Hepatocyte (in vitro differentiated cells): ENCODE data around the gene PKLR. TPM values are rescaled to one million over a fixed set of nuclear protein-coding genes. Genes with fewer than 3 reads are reported as not detected.

Source experiments
- DNase-seq: peaks from one replicate; pipeline ENCODE4 v3.0.0-alpha.2; 2016; ENCODE audit warnings: low spot score
- H2AFZ ChIP-seq: fragments of 200-600 bp; sonication (generic); 2 replicates; pipeline ENCODE4 v1.6.0; 2016; ENCODE audit warnings: antibody characterized with exemption, mild to moderate bottlenecking
- H3K27ac ChIP-seq: fragments of 200-600 bp; sonication (generic); 2 replicates; pipeline ENCODE4 v1.5.1; 2016; ENCODE audit warnings: mild to moderate bottlenecking
- H3K27me3 ChIP-seq: fragments of 200-600 bp; sonication (generic); 2 replicates; pipeline ENCODE4 v1.6.1; 2016
- H3K36me3 ChIP-seq: fragments of 200-600 bp; sonication (generic); replicated peaks from 2 replicates; pipeline ENCODE4 v1.5.1; 2016; ENCODE audit warnings: low read depth; ENCODE audit not compliant: insufficient read depth
- H3K4me1 ChIP-seq: fragments of 200-600 bp; sonication (generic); 2 replicates; pipeline ENCODE4 v1.5.1; 2016; ENCODE audit warnings: mild to moderate bottlenecking, moderate library complexity; ENCODE audit not compliant: insufficient read depth
- H3K4me2 ChIP-seq: fragments of 200-600 bp; sonication (generic); 2 replicates; pipeline ENCODE4 v1.6.0; 2016
- H3K4me3 ChIP-seq: fragments of 200-600 bp; sonication (generic); 2 replicates; pipeline ENCODE4 v1.5.1; 2016; ENCODE audit warnings: mild to moderate bottlenecking
- H3K79me2 ChIP-seq: fragments of 200-600 bp; sonication (generic); 2 replicates; pipeline ENCODE4 v1.6.0; 2017; ENCODE audit warnings: mild to moderate bottlenecking
- H3K9me2 ChIP-seq: fragments of 200-600 bp; sonication (generic); replicated peaks from 2 replicates; pipeline ENCODE4 v1.6.0; 2017; ENCODE audit warnings: mild to moderate bottlenecking; ENCODE audit not compliant: insufficient read depth
- H3K9me3 ChIP-seq: fragments of 200-600 bp; sonication (generic); 2 replicates; pipeline ENCODE4 v1.5.1; 2016; ENCODE audit warnings: low read depth, mild to moderate bottlenecking
- H4K20me1 ChIP-seq: fragments of 200-600 bp; sonication (generic); 2 replicates; pipeline ENCODE4 v1.6.0; 2016; ENCODE audit warnings: mild to moderate bottlenecking; ENCODE audit not compliant: insufficient read depth, poor library complexity, severe bottlenecking
- EZH2 ChIP-seq: fragments of 200-600 bp; sonication (generic); IDR thresholded peaks from 2 replicates; pipeline ENCODE4 v1.6.1; 2016; ENCODE audit warnings: antibody characterized with exemption, mild to moderate bottlenecking, borderline replicate concordance
- EZH2phosphoT487 ChIP-seq: fragments of 200-600 bp; sonication (generic); IDR thresholded peaks from one replicate; pipeline ENCODE4 v1.6.1; 2018; ENCODE audit warnings: antibody characterized with exemption, mild to moderate bottlenecking, low read depth, moderate library complexity; ENCODE audit not compliant: unreplicated experiment, severe bottlenecking
- WGBS: methylation state at CpG from one replicate; pipeline ENCODE4 v1.1.6; 2016; ENCODE audit warnings: low lambda C conversion rate; ENCODE audit errors: missing lambda C conversion rate; 5-methylcytosine and 5-hydroxymethylcytosine counted together
- polyA plus RNA-seq: library from polyadenylated mRNA; unstranded; fragments of >200 nt; fragmentation: Nextera tagmentation; extraction: Ambion mirVana; gene quantifications from 2 replicates; pipeline ENCODE4 v1.2.1, GENCODE V29; 2016
- total RNA-seq: library from RNA; depleted of rRNA; stranded (reverse); fragments of >200 nt; gene quantifications from 2 replicates; pipeline ENCODE4 v1.2.3, GENCODE V29; 2014
- TF ChIP-seq, protein P1 (sequence below): fragments of 200-600 bp; sonication (generic); IDR thresholded peaks from 2 replicates; pipeline ENCODE4 v1.5.1; 2016; ENCODE audit warnings: antibody characterized with exemption, mild to moderate bottlenecking; ENCODE audit not compliant: poor library complexity

The PKLR gene
- total RNA-seq, result 12.8 and 13.3 TPM in 2 replicates
- 4.7 and 10.9 TPM in 2 replicates for polyA plus RNA-seq

DNA sequence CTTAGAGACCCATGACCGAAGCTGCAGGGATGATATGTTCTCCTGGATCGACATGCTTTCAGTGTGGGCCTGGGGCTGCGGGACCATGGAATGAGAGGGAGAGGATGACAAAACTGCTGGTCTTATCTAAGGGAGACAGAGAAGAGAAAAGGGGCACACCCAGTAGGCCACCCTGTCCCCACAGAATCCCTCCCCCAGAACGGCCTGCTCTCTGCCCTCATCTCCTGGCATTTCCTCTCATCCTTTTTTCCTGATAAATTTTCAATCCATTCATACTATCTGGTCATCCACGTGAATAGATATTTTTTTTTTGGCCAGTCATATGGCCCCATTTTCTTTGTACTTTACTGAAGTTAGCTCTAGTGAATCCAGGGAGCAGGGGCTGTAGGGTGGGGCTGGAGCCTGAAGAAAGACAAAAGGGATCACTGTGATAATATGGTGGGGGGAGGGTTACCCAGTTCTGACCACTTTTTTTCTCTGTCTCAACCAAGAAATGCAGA is at the start of gene PKLR:
TSS of gene PKLR (minus strand) at position 97 of the 500 bp plus-strand sequence. CDS start at position 54, 43 bp downstream.
- H3K4me3 ChIP-seq, result no peak within 1 kb of the TSS
- H3K79me2 ChIP-seq, result no peaks in the 10 kb centered on the region
- no peaks in the 10 kb centered on the region for H3K9me2 ChIP-seq
- H4K20me1 ChIP-seq, result no peaks in the 10 kb centered on the region
- TF ChIP-seq EZH2 (no peak), EZH2phosphoT487 (no peak)
- TF ChIP-seq, protein P1, sequence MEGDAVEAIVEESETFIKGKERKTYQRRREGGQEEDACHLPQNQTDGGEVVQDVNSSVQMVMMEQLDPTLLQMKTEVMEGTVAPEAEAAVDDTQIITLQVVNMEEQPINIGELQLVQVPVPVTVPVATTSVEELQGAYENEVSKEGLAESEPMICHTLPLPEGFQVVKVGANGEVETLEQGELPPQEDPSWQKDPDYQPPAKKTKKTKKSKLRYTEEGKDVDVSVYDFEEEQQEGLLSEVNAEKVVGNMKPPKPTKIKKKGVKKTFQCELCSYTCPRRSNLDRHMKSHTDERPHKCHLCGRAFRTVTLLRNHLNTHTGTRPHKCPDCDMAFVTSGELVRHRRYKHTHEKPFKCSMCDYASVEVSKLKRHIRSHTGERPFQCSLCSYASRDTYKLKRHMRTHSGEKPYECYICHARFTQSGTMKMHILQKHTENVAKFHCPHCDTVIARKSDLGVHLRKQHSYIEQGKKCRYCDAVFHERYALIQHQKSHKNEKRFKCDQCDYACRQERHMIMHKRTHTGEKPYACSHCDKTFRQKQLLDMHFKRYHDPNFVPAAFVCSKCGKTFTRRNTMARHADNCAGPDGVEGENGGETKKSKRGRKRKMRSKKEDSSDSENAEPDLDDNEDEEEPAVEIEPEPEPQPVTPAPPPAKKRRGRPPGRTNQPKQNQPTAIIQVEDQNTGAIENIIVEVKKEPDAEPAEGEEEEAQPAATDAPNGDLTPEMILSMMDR, result no peak
- no peak within 1 kb of the TSS for H3K4me2 ChIP-seq
- peak within 1 kb of the TSS; percentile 61 for H3K27ac ChIP-seq
- H2AFZ ChIP-seq, result no peak within 1 kb of the TSS
- WGBS, result 83% methylated on average over 5 of the region's 5 CpGs
- no peak for DNase-seq
- no peaks in the 10 kb centered on the region for H3K36me3 ChIP-seq
- H3K9me3 ChIP-seq, result no peaks in the 10 kb centered on the region
- H3K4me1 ChIP-seq, result peaks cover 6% of the 10 kb centered on the region
- H3K27me3 ChIP-seq, result peaks cover 14% of the 10 kb centered on the region

DNA sequence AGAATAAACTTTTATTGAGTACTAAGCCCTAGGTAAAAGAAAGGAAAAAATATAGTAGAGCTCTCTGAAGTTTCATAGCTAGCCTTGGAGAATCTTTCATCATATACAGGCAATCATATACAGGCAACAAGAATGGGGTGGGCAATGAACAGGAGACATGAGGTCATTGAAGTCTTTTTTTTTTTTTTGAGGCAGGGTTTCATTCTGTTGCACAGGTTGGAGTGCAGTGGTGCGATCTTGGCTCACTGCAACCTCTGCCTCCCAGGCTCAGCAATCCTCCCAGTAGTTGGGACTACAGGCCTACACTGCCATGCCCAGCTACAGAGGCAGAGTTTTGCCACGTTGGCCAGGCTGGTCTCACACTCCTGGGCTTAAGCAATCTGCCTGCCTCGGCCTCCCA is 41.6 kb upstream of the PKLR start:
- Histone ChIP-seq H3K9me2 (no peaks in the 10 kb centered on the region), H3K4me1 (no peaks in the 10 kb centered on the region), H4K20me1 (no peaks in the 10 kb centered on the region), H3K27me3 (no peaks in the 10 kb centered on the region), H3K27ac (no peak overlapping the region), H3K36me3 (peaks cover 5% of the 10 kb centered on the region), H3K9me3 (no peaks in the 10 kb centered on the region), H3K4me2 (no peak overlapping the region), H3K4me3 (no peak overlapping the region), H2AFZ (no peak overlapping the region), H3K79me2 (no peaks in the 10 kb centered on the region)
- DNase-seq, result no peak
- 97% methylated on average over 3 of the region's 3 CpGs for WGBS
- TF ChIP-seq, protein P1, result no peak
- TF ChIP-seq EZH2, result no peak
- TF ChIP-seq EZH2phosphoT487, result no peak

GRCh38 chr1:155339515-155340097 is 38.4 kb upstream of the PKLR start:
- H3K79me2 ChIP-seq, result no peaks in the 10 kb centered on the region
- H3K27me3 ChIP-seq, result no peaks in the 10 kb centered on the region
- no peak overlapping the region for H3K4me2 ChIP-seq
- H3K36me3 ChIP-seq, result no peaks in the 10 kb centered on the region
- 81% methylated on average over 8 of the region's 8 CpGs for WGBS
- no peaks in the 10 kb centered on the region for H3K9me3 ChIP-seq
- H3K4me3 ChIP-seq, result no peak overlapping the region
- H3K27ac ChIP-seq, result no peak overlapping the region
- DNase-seq, result no peak
- no peaks in the 10 kb centered on the region for H3K9me2 ChIP-seq
- H4K20me1 ChIP-seq, result no peaks in the 10 kb centered on the region
- TF ChIP-seq, protein P1, result no peak
- TF ChIP-seq EZH2phosphoT487 (no peak), EZH2 (no peak)
- no peak overlapping the region for H2AFZ ChIP-seq
- H3K4me1 ChIP-seq, result no peaks in the 10 kb centered on the region
